GM12878 (cell line): ENCODE results near the gene PATE2. TPM values are rescaled to one million over a fixed set of nuclear protein-coding genes. Genes with fewer than 3 reads are reported as not detected.

Source experiments
- ATAC-seq: fragments of 200-7000 bp; cut with Tn5 transposase; 3 replicates; pipeline ENCODE4 v1.9.1; 2020; ENCODE audit warnings: mild to moderate bottlenecking, moderate library complexity
- BruUV-seq: library from RNA; stranded (reverse); fragments of 400-500 nt; replicated peaks from 2 replicates; lab custom pipeline; 2021; lab: Mats Ljungman, UMichigan
- CTCF ChIA-PET: fragments of 300-600 bp; sonication (Branson Sonifier 250); formaldehyde crosslinking; extraction: SDS; loops from one replicate; lab custom pipeline; 2021; ENCODE audit warnings: inconsistent platforms; lab: Yijun Ruan, JAX
- POLR2A ChIA-PET: fragments of 350-600 bp; formaldehyde crosslinking; extraction: SDS; loops from one replicate; lab custom pipeline; 2021; ENCODE audit warnings: inconsistent platforms; lab: Charles Lee
- RAD21 ChIA-PET: fragments of 300-600 bp; sonication (Branson Sonifier 250); formaldehyde crosslinking; loops from one replicate; lab custom pipeline; 2023; ENCODE audit warnings: antibody characterized with exemption; ENCODE audit not compliant: unreplicated experiment; lab: Charles Lee
- SMC1A ChIA-PET: fragments of 300-600 bp; sonication (Branson Sonifier 250); formaldehyde crosslinking; loops from one replicate; lab custom pipeline; 2023; ENCODE audit not compliant: unreplicated experiment, uncharacterized antibody; lab: Charles Lee
- DNase-seq: peaks from one replicate; pipeline ENCODE4 v3.0.0-alpha.2; 2011; ENCODE audit warnings: low read depth, low spot score
- FAIRE-seq: peaks from 3 replicates; lab custom pipeline; 2011; peaks lifted over from hg19 to GRCh38; lab: Jason Lieb, UNC
- H2AFZ ChIP-seq: 2 replicates; pipeline ENCODE4 v1.6.0; 2011; ENCODE audit warnings: low read depth, low read length, control low read depth; ENCODE audit not compliant: control insufficient read depth
- H3K27ac ChIP-seq: 2 replicates; pipeline ENCODE4 v1.5.1; 2011; ENCODE audit warnings: control low read depth; ENCODE audit not compliant: control insufficient read depth, insufficient read depth
- H3K27me3 ChIP-seq, 2 experiments: replicated peaks in 1 of 2; 2 replicates each; pipeline versions ENCODE4 v1.6.0 to v1.6.1; 2011; ENCODE audit warnings: low read length in 1 of 2; ENCODE audit not compliant: control insufficient read depth in 2 of 2, insufficient read depth in 2 of 2
- H3K36me3 ChIP-seq, 2 experiments: 2 replicates each; pipeline ENCODE4 v1.5.1; 2011; ENCODE audit warnings: low read length in 1 of 2; ENCODE audit not compliant: control insufficient read depth in 2 of 2, insufficient read depth in 2 of 2
- H3K4me1 ChIP-seq: 2 replicates; pipeline ENCODE4 v1.6.1; 2011; ENCODE audit warnings: mild to moderate bottlenecking, low read length, moderate library complexity, mixed read lengths; ENCODE audit not compliant: control insufficient read depth, insufficient read depth
- H3K4me2 ChIP-seq: 2 replicates; pipeline ENCODE4 v1.6.0; 2011; ENCODE audit warnings: control low read depth; ENCODE audit not compliant: control insufficient read depth, insufficient read depth
- H3K4me3 ChIP-seq: fragments of 200-600 bp; sonication (generic); 2 replicates; pipeline ENCODE4 v1.5.1; 2016
- H3K79me2 ChIP-seq: 2 replicates; pipeline ENCODE4 v1.6.0; 2011; ENCODE audit warnings: low read length; ENCODE audit not compliant: control insufficient read depth, insufficient read depth
- H3K9ac ChIP-seq: 2 replicates; pipeline ENCODE4 v1.8.0; 2011; ENCODE audit warnings: low read length, control low read depth, mixed read lengths; ENCODE audit not compliant: control insufficient read depth, insufficient read depth
- H3K9me3 ChIP-seq: replicated peaks from 3 replicates; pipeline ENCODE4 v1.5.1; 2011; ENCODE audit warnings: mild to moderate bottlenecking, low read length; ENCODE audit not compliant: control insufficient read depth, insufficient read depth
- H4K20me1 ChIP-seq: 2 replicates; pipeline ENCODE4 v1.6.0; 2011; ENCODE audit not compliant: control insufficient read depth, insufficient read depth
- CBX3 ChIP-seq: fragments of 200-600 bp; sonication (generic); IDR thresholded peaks from 2 replicates; pipeline ENCODE4 v1.6.1; 2016; ENCODE audit warnings: low read depth, borderline replicate concordance
- EED ChIP-seq: sonication (generic); IDR thresholded peaks from 2 replicates; pipeline ENCODE4 v1.6.1; 2016; ENCODE audit warnings: antibody characterized with exemption, low read depth
- EP300 ChIP-seq, 2 experiments: fragments of 150-350 bp in 1 of 2; IDR thresholded peaks; 2 replicates each; pipeline ENCODE4 v1.6.1; 2011 to 2012; ENCODE audit warnings: low read depth in 2 of 2, low read length in 2 of 2, borderline replicate concordance in 1 of 2, improper control_type of control experiment in 1 of 2, inconsistent platforms in 1 of 2; ENCODE audit not compliant: control insufficient read depth in 1 of 2
- JUNB ChIP-seq: IDR thresholded peaks from 2 replicates; pipeline ENCODE4 v1.6.1; 2016; ENCODE audit warnings: antibody characterized with exemption, mild to moderate bottlenecking
- NBN ChIP-seq: fragments of 450-650 bp; IDR thresholded peaks from 2 replicates; pipeline ENCODE4 v1.6.1; 2016
- PAX8 ChIP-seq: fragments of 450-650 bp; IDR thresholded peaks from 2 replicates; pipeline ENCODE4 v1.6.1; 2017; ENCODE audit warnings: mild to moderate bottlenecking, moderate library complexity
- POLR2AphosphoS5 ChIP-seq: IDR thresholded peaks from 2 replicates; pipeline ENCODE4 v1.6.1; 2011; ENCODE audit warnings: mild to moderate bottlenecking, low read length, inconsistent platforms
- SIX5 ChIP-seq: IDR thresholded peaks from 2 replicates; pipeline ENCODE4 v1.6.1; 2011; ENCODE audit warnings: mild to moderate bottlenecking, low read depth, low read length, moderate library complexity; ENCODE audit not compliant: severe bottlenecking
- SMAD1 ChIP-seq: fragments of 450-650 bp; IDR thresholded peaks from 2 replicates; pipeline ENCODE4 v1.6.1; 2018; ENCODE audit warnings: mild to moderate bottlenecking, low read depth; ENCODE audit not compliant: partially characterized antibody
- SRF ChIP-seq, 2 experiments: IDR thresholded peaks; 2 replicates each; pipeline ENCODE4 v1.6.1; 2011; ENCODE audit warnings: low read depth in 2 of 2, low read length in 2 of 2, mild to moderate bottlenecking in 1 of 2, moderate library complexity in 1 of 2
- STAT1 ChIP-seq: fragments of 450-650 bp; conservative IDR thresholded peaks from 2 replicates; pipeline ENCODE4 v1.6.1; 2014; ENCODE audit warnings: antibody characterized with exemption, mild to moderate bottlenecking
- WGBS: methylation state at CpG from one replicate; pipeline ENCODE4 v1.1.6; 2016; ENCODE audit warnings: low lambda C conversion rate; ENCODE audit not compliant: insufficient replicate concordance, insufficient coverage; ENCODE audit errors: missing lambda C conversion rate; 5-methylcytosine and 5-hydroxymethylcytosine counted together
- in situ Hi-C: fragments of 300-500 bp; cut with MboI; formaldehyde crosslinking; loops from 9 replicates; pipeline ENCODE4 v1.14.3; 2018; ENCODE audit warnings: mixed read lengths
- intact Hi-C: fragments of 100-400 bp; cut with micrococcal nuclease; formaldehyde crosslinking; loops from one replicate; pipeline ENCODE4 v1.14.2; 2022; ENCODE audit not compliant: unreplicated experiment
- polyA plus RNA-seq, 11 experiments: library from polyadenylated mRNA; depleted of rRNA in 4 of 11; unstranded in 6 of 11; stranded (reverse) in 5 of 11; fragments of >200 nt; fragmentation: Nextera tagmentation in 4 of 11; fragmentation: Illumina TruSeq in 1 of 11; extraction: Ambion mirVana in 4 of 11; extraction: Trizol in 1 of 11; gene quantifications; 1 replicate in 1 of 11; 2 replicates in 10 of 11; pipeline versions ENCODE4 v1.2.1 to v1.2.3, GENCODE V29; 2011 to 2016; ENCODE audit warnings: inconsistent platforms in 2 of 11, missing spikeins in 2 of 11, low read depth in 1 of 11
- total RNA-seq, 4 experiments: library from RNA; depleted of rRNA in 3 of 4; stranded (reverse); fragments of >200 nt in 3 of 4; fragmentation: Illumina TruSeq in 1 of 4; extraction: Trizol in 1 of 4; gene quantifications; 2 replicates each; pipeline versions ENCODE4 v1.2.1 to v1.2.3, GENCODE V29; 2013 to 2021

PATE2 gene
- total and polyA plus RNA-seq, 10 of the 15 experiments (the other 5 are each of a cell fraction or from before 2014, with no cell fraction given): 0.04 to 0.09 (median 0.09) TPM; not detected in 7

GRCh38 chr11:125750629-125751028 lies 28.0 kb downstream of the PATE2 start:
- RAD21 ChIA-PET: no interaction called here
- CTCF ChIA-PET: no interaction called here
- DNase-seq: no peak
- Histone ChIP-seq H3K9me3 (no peaks in the 10 kb centered on the region), H3K9ac (no peak overlapping the region), H3K4me2 (no peak overlapping the region), H3K4me3 (no peak overlapping the region), H3K27ac (no peak overlapping the region), H3K4me1 (no peaks in the 10 kb centered on the region), H3K27me3 (no peaks in the 10 kb centered on the region), H3K79me2 (no peaks in the 10 kb centered on the region), H3K36me3 (no peaks in the 10 kb centered on the region), H4K20me1 (no peaks in the 10 kb centered on the region), H2AFZ (no peak overlapping the region)
- ATAC-seq: no peak
- no TSS peak for BruUV-seq
- intact Hi-C loops: no loop called here
- SMC1A ChIA-PET: interaction anchor here (0.6 to 1.0 kb wide), 2 partner anchors 16 to 92 kb away, joined by 3 read pairs; no protein-coding TSS in a partner anchor
- TF ChIP-seq EED (no peak), POLR2AphosphoS5 (no peak), STAT1 (no peak), SIX5 (no peak), SRF (IDR thresholded peaks at IDR 0.05; ENCODE audit: low read depth in 2 of 2, low read length in 2 of 2) (no peak), EP300 (IDR thresholded peaks at IDR 0.05; ENCODE audit: borderline replicate concordance in 1 of 2, control insufficient read depth in 1 of 2, low read depth in 2 of 2, low read length in 2 of 2) (no peak), JUNB (no peak), PAX8 (no peak), CBX3 (no peak), SMAD1 (no peak), NBN (no peak)
- in situ Hi-C loops: no loop called here
- no peak for FAIRE-seq
- POLR2A ChIA-PET: no interaction called here
- WGBS: 2% methylated on average over 2 of the region's 2 CpGs
